Neural progenitor cell (in vitro differentiated cells): Measurements from ENCODE around the gene CORIN.

Experiments
- CTCF ChIP-seq: fragments of 200-600 bp; sonication (generic); IDR thresholded peaks from 2 replicates; pipeline ENCODE4 v1.5.1; 2017; ENCODE audit warnings: antibody characterized with exemption, mild to moderate bottlenecking
- EZH2 ChIP-seq: fragments of 200-600 bp; sonication (generic); IDR thresholded peaks from 2 replicates; pipeline ENCODE4 v1.6.1; 2017; ENCODE audit warnings: antibody characterized with exemption, mild to moderate bottlenecking, moderate library complexity
- EZH2phosphoT487 ChIP-seq: fragments of 200-600 bp; sonication (generic); IDR thresholded peaks from 2 replicates; pipeline ENCODE4 v1.6.1; 2017; ENCODE audit warnings: antibody characterized with exemption

GRCh38 chr4:47621181-47621580 lies 216.7 kb downstream of the CORIN start:
- TF ChIP-seq CTCF = no peak
- no peak for TF ChIP-seq EZH2
- TF ChIP-seq EZH2phosphoT487 = no peak
